ENCODE measurements around the gene SUN2.

The SUN2 gene

DNA sequence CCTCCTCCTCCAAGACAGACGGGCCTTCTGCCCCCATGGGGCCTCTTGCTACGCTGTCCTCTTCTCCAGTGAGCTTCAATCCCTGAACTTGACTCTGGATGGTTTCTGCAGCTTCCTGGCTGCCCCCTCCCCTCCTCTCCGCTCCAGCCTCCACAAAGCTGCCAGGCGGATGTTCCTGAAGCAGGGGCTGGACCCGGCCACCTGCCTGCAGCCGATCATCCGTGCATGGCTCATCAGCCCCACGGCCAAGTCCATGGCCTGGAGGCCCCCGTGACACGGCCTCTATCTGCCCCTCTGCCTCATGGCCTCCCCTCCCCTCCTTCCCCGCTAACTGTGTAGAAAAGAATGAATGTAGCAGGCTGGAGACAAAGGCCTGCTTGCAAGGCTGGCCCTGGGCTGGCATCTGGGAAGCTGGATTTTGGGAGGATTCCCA lies 6.8 kb upstream of the SUN2 start:
- Histone ChIP-seq H3K27ac (ENCODE audit: low read length) (no peak overlapping the region), H3K4me2 (ENCODE audit: low read depth, low read length) (no peak overlapping the region)

DNA sequence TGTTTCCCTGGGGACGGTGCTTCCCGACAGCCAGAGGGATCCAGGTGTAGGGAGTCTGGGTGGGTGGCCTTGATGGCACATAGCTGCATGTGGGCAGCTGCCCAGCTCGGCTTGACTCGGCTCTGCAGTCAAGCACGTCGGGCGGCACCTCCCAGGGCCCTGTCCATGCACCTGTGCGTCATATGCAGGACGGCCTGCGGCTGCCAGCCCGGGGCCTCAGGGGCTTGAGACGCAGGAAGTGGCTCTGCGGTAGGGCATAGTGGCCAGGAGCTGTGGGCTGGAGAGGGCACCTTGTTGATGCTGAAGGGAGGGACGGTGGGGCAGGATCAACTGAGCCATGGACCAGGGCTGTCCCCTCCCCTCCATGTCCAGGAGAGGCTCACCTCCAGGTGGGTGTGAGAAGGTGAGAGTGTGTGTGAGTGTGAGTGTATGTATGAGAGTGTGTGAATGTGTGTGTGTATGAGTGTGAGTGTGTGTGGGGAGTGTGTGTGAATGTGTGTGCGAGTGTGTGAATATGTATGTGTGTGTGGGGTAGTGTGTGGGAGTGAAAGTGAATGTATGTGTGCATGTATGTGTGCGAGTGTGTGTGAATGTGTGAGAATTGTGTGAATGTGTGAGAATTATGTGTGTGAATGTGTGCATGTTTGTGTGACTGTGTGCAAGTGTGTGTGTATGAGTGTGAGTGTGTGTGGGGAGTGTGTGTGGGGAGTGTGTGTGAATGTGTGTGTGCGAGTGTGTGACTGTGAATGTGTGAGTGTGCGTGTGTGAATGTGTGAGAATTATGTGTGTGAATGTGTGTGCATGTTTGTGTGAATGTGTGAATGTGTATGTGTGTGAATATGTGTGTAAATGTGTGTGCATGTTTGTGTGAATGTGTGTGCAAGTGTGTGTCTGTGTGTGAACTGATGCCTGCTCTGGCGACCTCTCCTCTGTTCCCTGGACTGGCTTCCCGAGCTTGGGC lies 5.7 kb upstream of the SUN2 start:
- Histone ChIP-seq H3K9me3 (replicated peaks; ENCODE audit: insufficient read depth, low read length) (no peaks in the 10 kb centered on the region), H3K4me3 (ENCODE audit: low read length) (no peak overlapping the region), H3K4me2 (ENCODE audit: low read depth, low read length) (no peak overlapping the region), H3K27me3 (replicated peaks; ENCODE audit: insufficient read depth, low read length) (no peaks in the 10 kb centered on the region), H3K79me2 (ENCODE audit: low read length) (peaks cover 10% of the 10 kb centered on the region), H2AFZ (ENCODE audit: low read length) (no peak overlapping the region), H3K9ac (ENCODE audit: low read length) (no peak overlapping the region), H3F3A (ENCODE audit: insufficient read depth, low read length) (no peaks in the 10 kb centered on the region), H3K36me3 (replicated peaks; ENCODE audit: insufficient read depth, low read length) (no peaks in the 10 kb centered on the region), H3K4me1 (ENCODE audit: low read length) (peaks cover 10% of the 10 kb centered on the region), H4K20me1 (ENCODE audit: insufficient read depth, low read length) (no peaks in the 10 kb centered on the region), H3K9me2 (replicated peaks; ENCODE audit: insufficient read depth, low read length) (no peaks in the 10 kb centered on the region), H3K27ac (ENCODE audit: low read length) (no peak overlapping the region)
- TF ChIP-seq, protein P1, sequence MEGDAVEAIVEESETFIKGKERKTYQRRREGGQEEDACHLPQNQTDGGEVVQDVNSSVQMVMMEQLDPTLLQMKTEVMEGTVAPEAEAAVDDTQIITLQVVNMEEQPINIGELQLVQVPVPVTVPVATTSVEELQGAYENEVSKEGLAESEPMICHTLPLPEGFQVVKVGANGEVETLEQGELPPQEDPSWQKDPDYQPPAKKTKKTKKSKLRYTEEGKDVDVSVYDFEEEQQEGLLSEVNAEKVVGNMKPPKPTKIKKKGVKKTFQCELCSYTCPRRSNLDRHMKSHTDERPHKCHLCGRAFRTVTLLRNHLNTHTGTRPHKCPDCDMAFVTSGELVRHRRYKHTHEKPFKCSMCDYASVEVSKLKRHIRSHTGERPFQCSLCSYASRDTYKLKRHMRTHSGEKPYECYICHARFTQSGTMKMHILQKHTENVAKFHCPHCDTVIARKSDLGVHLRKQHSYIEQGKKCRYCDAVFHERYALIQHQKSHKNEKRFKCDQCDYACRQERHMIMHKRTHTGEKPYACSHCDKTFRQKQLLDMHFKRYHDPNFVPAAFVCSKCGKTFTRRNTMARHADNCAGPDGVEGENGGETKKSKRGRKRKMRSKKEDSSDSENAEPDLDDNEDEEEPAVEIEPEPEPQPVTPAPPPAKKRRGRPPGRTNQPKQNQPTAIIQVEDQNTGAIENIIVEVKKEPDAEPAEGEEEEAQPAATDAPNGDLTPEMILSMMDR (IDR thresholded peaks at IDR 0.05; ENCODE audit: low read length) = no peak
- no peak for TF ChIP-seq EZH2phosphoT487 (IDR thresholded peaks at IDR 0.05; ENCODE audit: low read length)
- TF ChIP-seq EZH2 (optimal IDR thresholded peaks at IDR 0.05; ENCODE audit: low read depth, low read length) = no peak
- no peak for DNase-seq

More for the DNA sequence above, 6.8 kb upstream of the SUN2 start:
- Histone ChIP-seq H3K79me2 (ENCODE audit: low read length) (no peaks in the 10 kb centered on the region), H3K9me3 (replicated peaks; ENCODE audit: insufficient read depth, low read length) (no peaks in the 10 kb centered on the region), H3F3A (ENCODE audit: insufficient read depth, low read length) (no peaks in the 10 kb centered on the region), H3K27me3 (replicated peaks; ENCODE audit: insufficient read depth, low read length) (no peaks in the 10 kb centered on the region), H2AFZ (ENCODE audit: low read length) (no peak overlapping the region), H3K9me2 (replicated peaks; ENCODE audit: insufficient read depth, low read length) (no peaks in the 10 kb centered on the region), H3K4me1 (ENCODE audit: low read length) (no peaks in the 10 kb centered on the region), H3K9ac (ENCODE audit: low read length) (no peak overlapping the region), H3K4me3 (ENCODE audit: low read length) (no peak overlapping the region), H3K36me3 (replicated peaks; ENCODE audit: insufficient read depth, low read length) (no peaks in the 10 kb centered on the region), H4K20me1 (ENCODE audit: insufficient read depth, low read length) (no peaks in the 10 kb centered on the region)
- no peak for DNase-seq
- no peak for TF ChIP-seq EZH2 (optimal IDR thresholded peaks at IDR 0.05; ENCODE audit: low read depth, low read length)

DNA sequence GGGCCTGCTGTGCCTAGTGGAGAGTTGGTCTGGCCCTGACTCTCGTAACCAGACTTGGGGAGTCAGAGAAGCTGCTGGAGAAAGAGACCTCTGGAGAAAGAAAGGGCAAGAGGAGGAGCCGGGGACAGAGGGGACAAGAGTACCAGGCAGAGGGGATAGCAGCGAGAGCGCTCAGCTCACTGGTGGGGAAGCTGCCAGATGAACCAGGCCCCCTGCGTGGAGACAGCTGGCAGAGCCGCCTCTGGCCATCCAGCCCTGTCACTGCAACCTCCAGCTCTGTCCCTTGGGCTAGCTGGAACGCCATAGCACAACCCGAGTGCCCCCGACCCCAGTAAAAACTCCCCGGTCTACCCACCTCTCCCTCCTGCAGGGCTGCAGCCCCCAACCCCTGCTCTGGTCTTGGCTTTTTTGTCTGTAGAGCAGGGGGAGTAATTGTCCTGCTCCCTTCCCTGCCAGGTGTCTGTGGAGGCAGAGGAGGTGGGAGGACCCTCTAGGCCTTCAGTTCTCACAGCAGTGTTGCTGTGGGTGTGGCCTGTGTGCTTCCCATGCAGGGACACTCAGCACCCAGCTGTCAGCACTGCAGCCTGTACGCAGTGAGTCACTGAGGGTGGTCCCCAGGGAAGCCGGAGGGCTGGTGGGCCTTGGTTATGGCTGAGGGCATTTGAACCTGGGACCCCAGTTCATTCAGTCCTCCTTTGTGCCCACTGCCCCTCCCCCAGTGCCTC lies 4.8 kb upstream of the SUN2 start:
- Histone ChIP-seq H3K27ac (ENCODE audit: low read length) (no peak overlapping the region), H3K9ac (ENCODE audit: low read length) (no peak overlapping the region), H3F3A (ENCODE audit: insufficient read depth, low read length) (no peaks in the 10 kb centered on the region), H3K9me2 (replicated peaks; ENCODE audit: insufficient read depth, low read length) (no peaks in the 10 kb centered on the region), H3K4me1 (ENCODE audit: low read length) (peaks cover 10% of the 10 kb centered on the region), H4K20me1 (ENCODE audit: insufficient read depth, low read length) (no peaks in the 10 kb centered on the region), H3K4me2 (ENCODE audit: low read depth, low read length) (no peak overlapping the region), H3K9me3 (replicated peaks; ENCODE audit: insufficient read depth, low read length) (no peaks in the 10 kb centered on the region), H3K27me3 (replicated peaks; ENCODE audit: insufficient read depth, low read length) (no peaks in the 10 kb centered on the region), H3K79me2 (ENCODE audit: low read length) (peaks cover 15% of the 10 kb centered on the region), H2AFZ (ENCODE audit: low read length) (no peak overlapping the region), H3K4me3 (ENCODE audit: low read length) (no peak overlapping the region), H3K36me3 (replicated peaks; ENCODE audit: insufficient read depth, low read length) (no peaks in the 10 kb centered on the region)
- TF ChIP-seq EZH2 (optimal IDR thresholded peaks at IDR 0.05; ENCODE audit: low read depth, low read length) = no peak
- TF ChIP-seq, protein P1 (IDR thresholded peaks at IDR 0.05; ENCODE audit: low read length) = no peak
- TF ChIP-seq EZH2phosphoT487 (IDR thresholded peaks at IDR 0.05; ENCODE audit: low read length) = no peak
- DNase-seq = no peak

Data from MM.1S (cell line).